Esophagus muscularis mucosa (tissue), 4 donors: ENCODE results near the gene BMP8A.

Source experiments
- CTCF ChIP-seq, 3 experiments: fragments of 200-600 bp in 2 of 3; fragments of 450-650 bp in 1 of 3; sonication (generic) in 2 of 3; IDR thresholded peaks; one replicate each; pipeline ENCODE4 v1.5.1; 2017 to 2019; ENCODE audit warnings: antibody characterized with exemption in 3 of 3, mild to moderate bottlenecking in 2 of 3, moderate library complexity in 1 of 3
- EP300 ChIP-seq: sonication (generic); formaldehyde crosslinking; IDR thresholded peaks from one replicate; pipeline ENCODE4 v1.6.1; 2017; ENCODE audit warnings: antibody characterized with exemption
- POLR2A ChIP-seq: fragments of 450-650 bp; IDR thresholded peaks from one replicate; pipeline ENCODE4 v1.6.1; 2017; ENCODE audit warnings: antibody characterized with exemption, moderate library complexity, mild to moderate bottlenecking, low read depth
- POLR2AphosphoS5 ChIP-seq, 2 donors: sonication (generic); formaldehyde crosslinking; IDR thresholded peaks; one replicate each; pipeline ENCODE4 v1.6.1; 2017; ENCODE audit warnings: antibody characterized with exemption in 2 of 2

GRCh38 chr1:39564941-39565340, 73.5 kb downstream of the BMP8A start:
- TF ChIP-seq POLR2A = no peak
- TF ChIP-seq POLR2AphosphoS5 (IDR thresholded peaks at IDR 0.05) = no peak
- TF ChIP-seq CTCF (IDR thresholded peaks at IDR 0.05) = no peak
- TF ChIP-seq EP300 = no peak
